ENCODE data around the gene ZNF280B.

Gene ZNF280B

DNA sequence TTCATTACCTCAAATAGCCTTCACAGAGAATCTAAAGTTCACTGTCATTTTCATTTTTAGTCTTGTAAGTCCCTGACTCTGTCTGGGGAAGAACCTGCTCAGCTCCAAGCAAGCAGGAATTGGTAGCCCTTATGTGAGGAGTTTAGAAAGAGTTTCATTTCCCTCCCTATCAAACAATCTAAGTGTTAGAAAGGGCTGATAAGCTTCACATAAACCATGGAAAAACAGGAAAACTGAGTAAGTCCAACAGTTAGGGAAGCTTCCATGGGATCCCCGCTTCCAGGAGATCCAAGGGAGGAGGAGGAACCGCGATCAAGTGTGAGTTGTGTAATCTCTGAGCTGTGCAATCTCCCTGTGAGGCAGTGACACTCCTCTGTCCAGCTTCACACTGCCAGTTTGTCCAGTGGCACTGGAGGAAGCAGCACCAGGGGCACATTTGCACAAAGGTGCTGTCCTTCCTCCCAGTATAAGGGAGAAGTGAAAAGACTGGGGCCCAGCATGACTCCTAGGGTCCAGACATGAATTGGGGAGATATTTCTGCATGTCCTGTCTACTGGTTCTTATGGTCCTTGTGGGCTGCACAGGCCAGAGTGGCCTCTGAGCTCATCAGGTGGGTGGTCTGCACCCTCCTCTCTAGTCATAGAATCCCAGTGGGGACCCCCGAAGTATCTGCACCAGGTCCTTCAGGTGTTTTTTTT lies 46.2 kb upstream of the ZNF280B start:
- Histone ChIP-seq H3K4me3 (ENCODE audit: low read depth in 1 of 2, low read length in 1 of 2) (no peak overlapping the region), H3K9me3 (no peaks in the 10 kb centered on the region), H3K36me3 (no peaks in the 10 kb centered on the region), H3K27ac (no peak overlapping the region), H3K27me3 (no peaks in the 10 kb centered on the region), H3K4me1 (ENCODE audit: control insufficient read depth in 1 of 2, insufficient read depth in 1 of 2, low read depth in 1 of 2, low read length in 1 of 2) (no peaks in the 10 kb centered on the region)
- TF ChIP-seq, protein P1, sequence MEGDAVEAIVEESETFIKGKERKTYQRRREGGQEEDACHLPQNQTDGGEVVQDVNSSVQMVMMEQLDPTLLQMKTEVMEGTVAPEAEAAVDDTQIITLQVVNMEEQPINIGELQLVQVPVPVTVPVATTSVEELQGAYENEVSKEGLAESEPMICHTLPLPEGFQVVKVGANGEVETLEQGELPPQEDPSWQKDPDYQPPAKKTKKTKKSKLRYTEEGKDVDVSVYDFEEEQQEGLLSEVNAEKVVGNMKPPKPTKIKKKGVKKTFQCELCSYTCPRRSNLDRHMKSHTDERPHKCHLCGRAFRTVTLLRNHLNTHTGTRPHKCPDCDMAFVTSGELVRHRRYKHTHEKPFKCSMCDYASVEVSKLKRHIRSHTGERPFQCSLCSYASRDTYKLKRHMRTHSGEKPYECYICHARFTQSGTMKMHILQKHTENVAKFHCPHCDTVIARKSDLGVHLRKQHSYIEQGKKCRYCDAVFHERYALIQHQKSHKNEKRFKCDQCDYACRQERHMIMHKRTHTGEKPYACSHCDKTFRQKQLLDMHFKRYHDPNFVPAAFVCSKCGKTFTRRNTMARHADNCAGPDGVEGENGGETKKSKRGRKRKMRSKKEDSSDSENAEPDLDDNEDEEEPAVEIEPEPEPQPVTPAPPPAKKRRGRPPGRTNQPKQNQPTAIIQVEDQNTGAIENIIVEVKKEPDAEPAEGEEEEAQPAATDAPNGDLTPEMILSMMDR (IDR thresholded peaks at IDR 0.05): no peak

DNA sequence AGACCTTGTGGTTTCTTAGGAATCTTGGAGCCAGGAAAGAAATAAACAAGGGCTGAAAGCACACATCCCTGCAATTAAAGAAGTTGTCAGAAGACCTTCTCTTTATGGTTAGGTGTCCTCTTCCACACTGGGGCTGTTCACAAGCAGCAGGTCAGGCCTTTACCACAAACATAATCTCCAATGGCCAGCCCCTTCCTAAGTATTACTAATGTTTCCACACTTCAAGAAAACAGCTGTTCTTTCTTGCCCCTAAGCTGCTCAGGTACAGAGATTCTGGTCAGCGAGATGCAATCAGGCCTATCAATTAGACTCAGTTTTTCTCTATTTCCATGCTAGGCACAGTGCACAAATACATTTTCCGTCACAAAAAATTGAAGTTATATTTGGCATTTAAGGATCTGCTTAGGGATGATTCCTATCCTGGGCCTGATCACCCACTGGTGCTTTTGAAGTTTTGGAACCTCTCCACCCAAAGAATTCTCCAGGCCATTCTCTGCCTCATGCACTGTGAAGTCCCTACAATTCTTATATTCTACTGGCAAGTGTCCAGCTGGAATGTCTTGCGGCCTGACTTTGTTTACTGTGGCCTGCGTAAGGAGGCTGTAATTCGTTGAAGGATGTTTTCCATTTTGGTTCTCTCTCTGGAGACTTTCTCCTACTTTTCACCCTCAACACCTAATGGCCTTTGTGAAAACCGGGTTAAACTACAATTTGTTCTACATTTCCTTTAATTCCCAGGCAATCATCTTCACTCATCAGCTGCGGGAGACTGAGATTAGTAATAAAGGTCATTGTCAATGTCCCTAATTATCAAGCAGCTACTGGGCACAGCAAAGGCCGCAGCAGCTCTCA lies 45.4 kb upstream of the ZNF280B start:
- Histone ChIP-seq H3K4me3 (ENCODE audit: low read depth in 1 of 2, low read length in 1 of 2) (no peak overlapping the region), H3K36me3 (no peaks in the 10 kb centered on the region), H3K27me3 (no peaks in the 10 kb centered on the region), H3K9me3 (no peaks in the 10 kb centered on the region), H3K4me1 (ENCODE audit: control insufficient read depth in 1 of 2, insufficient read depth in 1 of 2, low read depth in 1 of 2, low read length in 1 of 2) (no peaks in the 10 kb centered on the region), H3K27ac (no peak overlapping the region)
- TF ChIP-seq, protein P1 (IDR thresholded peaks at IDR 0.05): no peak

DNA sequence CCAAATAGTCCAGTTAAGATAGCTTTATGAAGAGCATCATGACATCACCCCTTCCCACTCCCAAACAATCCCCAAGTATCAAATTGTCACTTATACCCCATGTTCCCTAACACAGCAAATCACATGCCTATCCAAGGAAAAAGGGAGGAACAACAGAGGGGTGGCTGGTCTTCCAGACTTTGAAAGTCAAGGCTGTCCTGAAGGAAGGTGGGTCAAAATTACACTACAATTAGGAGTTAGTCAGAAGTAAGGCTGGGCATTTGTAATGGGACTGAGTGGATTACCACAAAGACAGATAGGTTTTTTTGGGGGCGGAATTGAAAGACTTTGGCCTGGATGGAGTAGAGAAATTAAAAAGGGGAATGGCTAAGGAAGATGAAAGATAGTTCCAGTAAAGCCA lies 44.6 kb upstream of the ZNF280B start:
- Histone ChIP-seq H3K9me3 (no peaks in the 10 kb centered on the region), H3K27ac (no peak overlapping the region), H3K4me3 (ENCODE audit: low read depth in 1 of 2, low read length in 1 of 2) (no peak overlapping the region), H3K36me3 (no peaks in the 10 kb centered on the region), H3K4me1 (ENCODE audit: control insufficient read depth in 1 of 2, insufficient read depth in 1 of 2, low read depth in 1 of 2, low read length in 1 of 2) (no peaks in the 10 kb centered on the region), H3K27me3 (no peaks in the 10 kb centered on the region)
- TF ChIP-seq, protein P1 (IDR thresholded peaks at IDR 0.05): no peak

DNA sequence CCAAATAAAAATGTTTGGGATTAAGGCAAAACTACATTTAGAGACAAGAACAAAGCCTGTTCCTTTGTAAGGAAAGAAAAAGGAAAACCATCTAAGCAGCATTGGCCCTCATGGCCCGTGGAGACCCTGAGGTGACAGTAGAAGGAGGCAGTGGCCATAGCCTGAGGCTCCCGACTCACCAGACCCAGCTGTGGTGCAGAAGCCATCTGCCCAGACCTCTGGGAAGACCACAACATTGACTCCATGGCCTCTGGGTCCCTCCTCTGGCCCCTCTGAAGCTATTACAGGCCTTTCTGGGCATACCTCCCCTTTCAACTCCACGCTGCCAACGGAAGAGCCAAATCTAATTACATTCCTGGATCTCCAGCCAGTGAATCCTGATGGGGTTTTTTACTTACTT lies 44.1 kb upstream of the ZNF280B start:
- Histone ChIP-seq H3K4me3 (ENCODE audit: low read depth in 1 of 2, low read length in 1 of 2) (no peak overlapping the region), H3K27me3 (no peaks in the 10 kb centered on the region), H3K27ac (no peak overlapping the region), H3K36me3 (no peaks in the 10 kb centered on the region), H3K9me3 (no peaks in the 10 kb centered on the region), H3K4me1 (ENCODE audit: control insufficient read depth in 1 of 2, insufficient read depth in 1 of 2, low read depth in 1 of 2, low read length in 1 of 2) (no peaks in the 10 kb centered on the region)
- TF ChIP-seq, protein P1 (IDR thresholded peaks at IDR 0.05): no peak

DNA sequence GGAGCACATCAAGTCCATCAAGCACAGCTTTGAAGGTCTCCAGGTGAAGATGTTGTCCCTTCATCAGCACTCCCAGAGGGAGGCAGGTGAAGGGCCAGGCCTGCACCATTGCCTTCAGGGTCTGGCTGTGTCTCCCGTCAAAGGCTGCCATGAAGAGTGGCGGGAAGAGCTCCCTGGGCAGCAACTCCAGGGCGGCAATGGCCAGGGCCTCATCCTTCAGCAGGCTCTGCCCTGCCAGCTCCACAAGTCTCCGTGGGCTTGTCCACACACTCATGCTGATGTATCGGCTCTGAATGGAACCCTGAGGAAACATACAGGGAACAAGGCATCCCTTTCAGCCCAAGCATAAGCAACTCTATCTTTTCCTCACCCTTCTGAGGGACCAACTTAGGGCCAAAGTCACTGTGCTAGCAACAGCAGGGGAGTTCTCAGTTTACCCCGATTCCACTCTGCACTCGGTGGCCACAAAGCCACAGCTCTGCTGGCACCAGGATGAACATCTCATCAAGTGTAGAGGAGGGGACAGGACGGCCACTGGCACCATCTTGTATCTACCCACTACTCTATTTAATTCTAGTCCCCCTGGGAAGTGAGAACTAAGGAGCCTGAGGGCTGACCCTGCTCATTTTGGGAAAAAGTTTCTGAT lies 42.4 kb upstream of the ZNF280B start:
- H3K27ac ChIP-seq: no peak overlapping the region
- no peak overlapping the region for H3K4me3 ChIP-seq (ENCODE audit: low read depth in 1 of 2, low read length in 1 of 2)
- no peaks in the 10 kb centered on the region for H3K27me3 ChIP-seq
- H3K36me3 ChIP-seq: no peaks in the 10 kb centered on the region
- H3K9me3 ChIP-seq: no peaks in the 10 kb centered on the region
- TF ChIP-seq, protein P1 (IDR thresholded peaks at IDR 0.05): no peak
- H3K4me1 ChIP-seq (ENCODE audit: control insufficient read depth in 1 of 2, insufficient read depth in 1 of 2, low read depth in 1 of 2, low read length in 1 of 2): peaks cover 0 to 7% of the 10 kb centered on the region in 2 experiments
